GM19240 (cell line): ENCODE data around the gene RSPH6A.

Experiments
- DNase-seq: peaks from one replicate; pipeline ENCODE4 v3.0.0; 2011; ENCODE audit warnings: low spot score; ENCODE audit not compliant: insufficient read length

Gene RSPH6A

DNA sequence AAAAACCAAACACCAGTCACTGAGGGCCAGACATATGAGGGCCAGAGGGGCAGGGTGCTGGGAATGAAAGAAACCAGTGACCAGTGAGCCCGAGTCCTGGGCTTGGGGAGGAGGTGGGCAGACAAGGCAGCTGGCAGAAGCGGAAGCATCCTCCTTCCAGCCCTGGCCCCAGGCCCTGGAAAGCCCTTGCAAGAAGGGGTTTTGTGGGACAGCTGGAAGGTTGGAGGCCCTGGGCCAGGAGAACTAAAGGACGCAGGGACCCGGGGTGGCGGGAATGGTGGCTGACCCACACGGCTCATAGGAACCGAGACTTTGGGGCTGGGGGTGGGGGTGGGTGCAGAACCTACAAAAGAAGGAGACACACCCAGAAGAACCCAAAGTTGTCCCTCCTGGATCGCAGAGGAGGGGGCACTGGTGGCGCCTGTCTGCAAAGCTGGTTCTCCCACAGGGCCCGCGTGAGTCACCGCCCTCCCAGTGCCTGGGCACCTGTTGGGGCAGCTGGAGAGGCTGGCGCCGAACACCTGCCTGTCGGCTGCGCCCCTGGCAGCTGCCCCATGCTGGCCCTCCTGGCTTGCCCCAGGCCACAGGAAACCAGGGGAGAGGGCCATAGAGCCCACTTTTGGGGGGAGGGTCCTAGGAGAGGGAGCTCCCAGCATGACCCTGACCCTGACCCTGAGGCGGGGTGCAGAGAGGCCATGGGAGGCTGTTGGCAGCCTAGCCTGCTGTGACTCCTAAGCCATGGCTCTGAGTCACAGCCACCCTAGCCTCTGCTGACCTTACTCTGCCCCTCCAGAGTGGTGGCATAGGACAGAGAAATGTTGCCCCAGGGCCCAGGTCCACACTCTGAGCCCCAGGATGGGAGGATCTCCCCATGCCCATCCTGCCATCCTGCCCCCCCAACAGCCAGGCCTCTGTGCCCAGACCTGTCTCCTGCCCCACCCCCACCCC, 33.6 kb downstream of the RSPH6A start:
- no peak for DNase-seq

DNA sequence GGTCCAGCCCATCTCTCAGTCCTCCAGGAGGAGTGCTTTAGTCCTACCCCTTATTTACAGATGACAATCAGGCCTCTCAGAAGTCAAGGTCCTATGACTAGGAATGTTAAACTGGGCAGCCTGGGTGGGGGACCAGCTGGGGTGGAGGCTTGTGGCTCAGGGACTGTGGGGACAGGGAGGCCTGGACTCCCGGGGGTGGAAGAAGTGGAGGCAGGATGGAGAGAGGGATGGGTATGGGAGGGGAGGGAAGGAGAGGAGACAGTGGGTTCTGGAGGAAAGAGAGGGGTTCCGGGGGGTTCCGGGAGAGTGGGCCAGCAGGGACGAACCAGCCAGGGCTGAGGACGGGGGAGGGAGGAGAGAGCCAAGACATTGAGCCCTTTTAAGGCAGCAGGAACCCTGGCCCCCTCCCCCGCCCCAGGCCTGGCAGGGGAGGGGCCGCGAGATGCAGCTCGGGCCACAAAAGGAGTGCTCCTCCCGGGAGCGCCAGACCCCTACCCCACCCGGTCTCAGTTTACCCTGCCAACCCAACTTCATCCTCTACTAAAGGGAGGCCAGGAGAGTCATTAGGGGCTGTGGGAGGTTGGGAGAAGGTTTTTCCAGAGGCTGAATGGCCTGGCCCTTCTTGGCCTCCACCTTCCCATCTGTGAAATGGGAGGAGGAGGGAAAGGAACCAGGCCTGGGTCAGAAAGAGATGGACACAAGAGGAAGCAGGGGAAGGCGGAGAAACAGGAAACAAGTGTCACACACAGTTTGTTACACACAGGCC, 34.5 kb downstream of the RSPH6A start:
- DNase-seq = no peak

DNA sequence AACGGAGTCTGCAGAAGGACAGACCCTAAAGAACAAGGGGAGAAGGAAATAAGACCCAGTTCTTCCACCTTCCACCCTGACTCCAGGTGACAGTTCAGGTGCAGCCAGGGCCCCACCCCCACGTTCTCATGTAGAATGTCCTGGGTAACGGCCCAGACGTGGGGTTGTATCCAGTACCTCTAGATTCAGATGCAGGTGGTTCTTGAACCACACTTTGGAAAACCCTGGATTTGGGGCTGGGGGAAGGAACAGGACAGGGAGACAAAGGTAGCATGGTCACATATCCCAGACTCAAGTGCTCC, 35.0 kb downstream of the RSPH6A start:
- DNase-seq = no peak

DNA sequence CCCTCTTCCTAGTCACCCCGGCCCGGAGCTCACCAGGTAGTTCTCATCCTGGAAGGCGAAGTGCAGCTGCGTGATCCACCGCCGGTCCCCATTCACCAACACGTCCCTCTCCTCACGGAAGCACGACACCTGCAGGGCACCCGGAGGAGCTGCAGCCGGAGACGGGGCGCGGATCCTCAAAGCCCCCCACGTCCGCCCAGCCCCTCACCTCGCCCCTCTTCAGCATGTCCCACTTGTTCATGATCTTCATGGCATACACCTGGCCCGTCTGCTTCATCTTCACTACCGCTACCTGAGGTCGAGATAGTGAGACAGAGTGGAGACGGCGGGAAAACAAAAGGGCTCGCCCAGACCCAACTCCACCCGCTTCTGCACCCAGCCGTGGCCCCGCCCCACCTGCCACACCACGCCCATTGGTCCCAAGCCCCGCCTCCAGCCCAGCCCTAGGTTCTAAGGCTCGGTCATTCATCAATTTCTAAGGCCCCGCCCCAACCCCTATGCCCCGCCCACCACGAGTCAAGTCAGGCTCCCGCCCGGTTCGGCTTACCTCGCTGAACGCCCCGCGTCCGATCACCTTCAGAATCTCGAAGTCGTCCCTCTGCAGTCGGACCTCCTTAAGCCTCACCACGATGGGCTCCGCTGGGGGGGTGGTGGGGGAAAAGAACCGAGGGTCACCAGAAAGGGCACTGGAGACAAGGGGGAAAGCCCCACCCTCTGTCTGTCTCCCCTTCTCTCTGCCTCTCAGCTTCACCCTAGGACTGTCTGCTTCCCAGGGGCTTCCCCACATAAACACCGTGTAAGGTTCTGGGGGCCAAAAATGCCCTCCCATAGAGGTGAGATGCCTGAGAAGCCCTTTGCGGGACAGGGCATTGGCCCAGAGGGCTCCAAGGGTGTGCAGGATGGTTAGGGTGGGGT, 35.6 kb downstream of the RSPH6A start:
- DNase-seq = peak; percentile 92

DNA sequence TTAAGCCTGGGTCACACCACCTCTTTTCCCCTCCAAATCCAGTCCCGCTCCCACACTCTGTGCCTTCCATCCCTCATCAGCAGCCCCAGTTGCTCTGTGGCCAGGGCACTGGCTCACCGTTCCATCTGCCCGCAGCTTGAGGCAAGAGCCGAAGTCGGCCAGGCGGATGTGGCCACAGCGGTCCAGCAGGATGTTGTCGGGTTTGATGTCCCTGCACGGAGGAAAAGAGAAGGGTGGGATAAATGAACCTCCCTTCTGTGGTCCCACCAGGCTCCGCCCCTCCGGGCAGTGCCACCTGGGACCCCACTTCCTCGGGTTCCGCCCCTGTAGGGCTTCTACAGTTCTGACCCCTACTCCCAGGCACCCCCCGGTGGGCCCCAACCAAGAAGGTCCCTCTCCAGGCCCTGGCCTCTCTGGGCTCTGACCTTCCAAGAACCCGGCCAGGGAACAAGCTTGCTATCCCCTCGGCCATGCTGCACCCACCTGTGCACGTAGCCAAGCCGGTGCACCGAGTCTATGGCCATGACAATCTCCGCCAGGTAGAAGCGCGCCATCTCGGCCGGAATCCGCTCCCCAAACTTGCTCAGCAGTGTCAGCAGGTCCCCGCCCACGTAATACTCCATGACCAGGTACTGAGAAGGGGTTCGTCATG, 37.0 kb downstream of the RSPH6A start:
- DNase-seq = no peak

DNA sequence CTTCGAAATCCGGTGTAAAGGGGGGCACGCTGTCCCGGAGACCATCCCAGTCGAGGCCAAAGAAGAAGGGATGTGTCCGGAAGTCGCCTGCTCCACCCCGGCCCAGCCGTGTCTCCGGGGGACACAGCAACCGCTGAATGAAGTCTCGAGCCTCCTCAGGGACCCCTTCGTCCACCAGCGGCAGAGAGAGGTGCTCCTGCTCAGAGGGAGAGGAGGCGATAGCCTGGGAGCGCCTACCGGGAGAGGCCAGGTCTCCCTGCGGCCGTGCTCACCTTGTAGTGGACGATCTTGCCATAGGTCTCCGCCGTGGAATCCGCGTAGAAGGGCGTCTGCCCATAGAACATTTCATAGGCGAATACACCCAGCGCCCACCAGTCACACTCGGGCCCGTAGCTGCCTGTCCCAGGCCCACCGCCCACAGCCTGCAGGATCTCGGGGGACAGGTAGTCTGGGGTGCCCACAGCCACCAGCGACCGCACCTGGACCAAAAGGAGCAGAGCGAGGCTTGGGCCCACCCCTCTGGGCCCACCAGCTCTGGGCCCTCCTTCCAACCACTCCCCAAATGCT, 37.6 kb downstream of the RSPH6A start:
- DNase-seq = no peak

DNA sequence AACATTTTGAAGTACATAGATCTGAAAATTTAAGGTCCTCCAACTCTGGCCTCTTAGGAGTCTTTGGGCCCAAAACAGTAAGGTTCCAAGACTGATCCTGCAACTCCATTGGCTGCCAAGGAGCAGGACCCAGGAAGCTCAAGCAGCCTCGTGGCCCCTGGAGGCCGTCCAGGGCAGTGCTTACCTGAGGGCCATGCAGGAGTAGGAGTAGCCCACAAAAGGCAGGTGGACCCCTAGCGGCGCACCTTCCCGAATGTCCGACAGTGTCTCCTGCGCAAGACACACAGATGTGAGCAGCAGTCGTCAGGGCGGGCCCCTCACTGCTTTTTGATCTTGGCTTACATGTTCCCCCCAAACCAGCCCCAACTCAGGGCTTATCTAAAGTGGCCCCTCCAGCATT, 40.3 kb downstream of the RSPH6A start:
- no peak for DNase-seq

- DNase-seq = no peak
Observed at GRCh38 chr19:45773384-45773783, 41.7 kb downstream of the RSPH6A start.

GRCh38 chr19:45772912-45773311, 42.2 kb downstream of the RSPH6A start:
- DNase-seq = no peak

- DNase-seq = no peak
Observed at GRCh38 chr19:45772130-45772840, 42.8 kb downstream of the RSPH6A start.

- no peak for DNase-seq
Observed at GRCh38 chr19:45771311-45771933, 43.7 kb downstream of the RSPH6A start.

DNA sequence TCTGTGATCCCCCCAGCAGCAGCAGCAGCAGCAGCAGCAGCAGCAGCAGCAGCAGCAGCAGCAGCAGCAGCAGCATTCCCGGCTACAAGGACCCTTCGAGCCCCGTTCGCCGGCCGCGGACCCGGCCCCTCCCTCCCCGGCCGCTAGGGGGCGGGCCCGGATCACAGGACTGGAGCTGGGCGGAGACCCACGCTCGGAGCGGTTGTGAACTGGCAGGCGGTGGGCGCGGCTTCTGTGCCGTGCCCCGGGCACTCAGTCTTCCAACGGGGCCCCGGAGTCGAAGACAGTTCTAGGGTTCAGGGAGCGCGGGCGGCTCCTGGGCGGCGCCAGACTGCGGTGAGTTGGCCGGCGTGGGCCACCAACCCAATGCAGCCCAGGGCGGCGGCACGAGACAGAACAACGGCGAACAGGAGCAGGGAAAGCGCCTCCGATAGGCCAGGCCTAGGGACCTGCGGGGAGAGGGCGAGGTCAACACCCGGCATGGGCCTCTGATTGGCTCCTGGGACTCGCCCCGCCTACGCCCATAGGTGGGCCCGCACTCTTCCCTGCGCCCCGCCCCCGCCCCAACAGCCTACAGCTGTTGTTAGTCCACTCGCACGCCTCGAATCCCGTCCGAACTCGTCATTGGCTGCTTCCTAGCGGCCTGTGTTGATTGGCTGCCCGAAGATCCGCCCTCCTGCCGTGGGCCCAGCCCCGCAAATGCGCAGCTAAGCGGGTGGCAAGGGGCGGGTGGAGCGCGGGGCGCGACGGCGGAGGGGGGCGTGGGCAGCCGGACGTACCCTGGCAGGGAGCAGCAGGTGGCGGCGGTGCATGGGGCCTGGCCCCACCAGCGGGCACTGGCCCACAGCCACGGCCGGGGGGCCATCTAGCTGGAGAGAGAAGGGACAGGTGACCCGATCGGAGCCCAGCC, 44.7 kb downstream of the RSPH6A start:
- peak; percentile 84 for DNase-seq

DNA sequence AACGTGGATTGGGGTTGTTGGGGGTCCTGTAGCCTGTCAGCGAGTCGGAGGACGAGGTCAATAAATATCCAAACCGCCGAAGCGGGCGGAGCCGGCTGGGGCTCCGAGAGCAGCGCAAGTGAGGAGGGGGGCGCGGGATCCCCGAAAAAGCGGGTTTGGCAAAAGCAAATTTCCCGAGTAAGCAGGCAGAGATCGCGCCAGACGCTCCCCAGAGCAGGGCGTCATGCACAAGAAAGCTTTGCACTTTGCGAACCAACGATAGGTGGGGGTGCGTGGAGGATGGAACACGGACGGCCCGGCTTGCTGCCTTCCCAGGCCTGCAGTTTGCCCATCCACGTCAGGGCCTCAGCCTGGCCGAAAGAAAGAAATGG, 45.3 kb downstream of the RSPH6A start:
- DNase-seq = no peak

DNA sequence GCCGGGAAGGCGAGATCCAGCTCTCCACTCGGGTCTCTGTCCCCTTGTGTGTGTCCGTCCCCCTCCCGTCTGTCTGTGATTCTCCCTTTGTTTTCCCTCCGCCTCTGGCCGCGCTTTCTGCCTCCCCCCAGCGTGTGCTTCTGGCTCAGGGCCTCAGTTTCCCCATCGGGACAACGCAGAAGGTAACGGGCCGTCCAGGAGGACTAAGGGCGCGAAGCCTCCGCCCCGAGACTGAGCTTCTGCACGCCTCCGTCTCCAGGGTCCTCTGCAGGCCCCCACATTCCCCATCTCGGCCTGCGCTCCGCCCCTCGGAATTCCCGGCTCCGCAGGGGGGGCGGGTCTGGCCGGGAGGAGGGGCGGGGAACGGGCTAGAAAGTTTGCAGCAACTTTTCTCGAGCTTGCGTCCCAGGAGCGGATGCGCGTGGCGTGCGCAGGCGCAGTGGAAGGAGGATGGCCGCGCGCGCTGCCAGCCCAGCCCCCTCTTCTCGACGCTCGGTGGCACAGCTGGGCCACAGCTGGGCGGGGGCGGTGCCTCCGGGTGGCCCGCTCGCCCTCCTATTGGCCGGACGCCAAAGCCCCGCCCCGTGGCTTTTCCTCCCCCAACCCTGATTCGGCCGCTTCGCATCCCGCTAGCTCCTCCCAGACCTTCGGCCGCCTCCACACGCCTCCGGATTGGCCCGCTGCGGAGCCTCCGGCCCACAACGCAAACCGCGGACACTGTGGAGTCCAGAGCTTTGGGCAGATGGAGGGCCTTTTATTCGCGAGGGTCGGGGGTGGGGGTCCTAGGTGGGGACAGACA, 45.9 kb downstream of the RSPH6A start, which contains the start of gene SIX5:
SIX5 (minus strand) TSS at position 269 of the 799 bp plus-strand sequence. CDS start 408 bp downstream, outside the sequence.
- DNase-seq = peak; percentile 97

DNA sequence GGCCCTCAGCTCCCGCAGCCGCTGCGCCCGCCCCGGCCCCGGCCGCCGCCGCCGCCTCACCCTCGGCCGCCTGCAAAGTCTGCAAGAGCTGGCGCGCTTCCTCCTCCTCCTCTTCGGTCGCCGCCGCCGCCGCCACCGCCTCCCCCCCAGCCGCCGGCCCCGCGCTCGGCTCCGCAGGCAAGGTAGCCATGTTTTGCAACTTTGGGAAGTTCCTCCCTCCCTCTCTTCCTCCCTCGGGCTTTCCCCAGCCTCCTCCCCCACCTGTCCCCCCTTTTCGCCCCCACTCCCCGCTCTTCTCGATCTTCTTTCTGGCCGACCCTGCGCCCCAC, 46.5 kb downstream of the RSPH6A start:
- no peak for DNase-seq

- DNase-seq = no peak
Observed at GRCh38 chr19:45767881-45768654, 47.0 kb downstream of the RSPH6A start.

DNA sequence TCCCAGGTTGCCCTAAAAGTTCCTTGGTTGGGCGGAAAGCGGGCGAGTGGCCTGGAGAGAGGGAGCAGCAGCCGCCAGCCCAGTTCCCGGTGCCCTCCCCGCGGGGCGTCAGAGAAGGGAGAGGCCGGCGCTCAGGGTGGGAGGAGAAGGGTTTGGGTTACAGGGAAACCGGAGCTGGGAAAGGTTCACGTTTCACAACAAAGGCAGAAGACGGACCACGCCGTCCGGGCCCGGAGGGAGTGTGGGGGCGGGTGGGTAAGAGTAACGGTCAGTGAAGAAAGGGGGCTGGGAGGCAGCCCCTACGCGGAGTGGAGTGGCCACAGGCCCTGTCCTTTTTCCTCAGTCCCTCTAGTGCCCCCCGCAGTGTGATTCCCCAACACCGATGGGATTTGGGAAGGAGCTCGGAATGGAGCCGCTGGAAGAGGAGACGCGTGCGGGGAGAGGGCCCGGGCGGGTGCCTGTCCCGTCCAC, 47.7 kb downstream of the RSPH6A start:
- no peak for DNase-seq
